ENCODE results near the gene OVCH1.

Gene OVCH1

GRCh38 chr12:29497588-29497987 is at the start of gene OVCH1:
Gene OVCH1 (minus strand): TSS chr12:29497686. CDS start chr12:29497686, 0 bp downstream.
- no peak for DNase-seq (ENCODE audit: low read depth, low spot score)

GRCh38 chr12:29547151-29547632 is 49.7 kb upstream of the OVCH1 start:
- DNase-seq (ENCODE audit: low read depth, low spot score): no peak

GRCh38 chr12:29546000-29546399 is 48.5 kb upstream of the OVCH1 start:
- no peak for DNase-seq (ENCODE audit: low read depth, low spot score)

GRCh38 chr12:29545102-29545467 is 47.6 kb upstream of the OVCH1 start:
- DNase-seq (ENCODE audit: low read depth, low spot score): no peak

- DNase-seq (ENCODE audit: low read depth, low spot score): no peak
These were observed 47.1 kb upstream of the OVCH1 start for GRCh38 chr12:29544428-29545101.

GRCh38 chr12:29543036-29543435 is 45.5 kb upstream of the OVCH1 start:
- no peak for DNase-seq (ENCODE audit: low read depth, low spot score)

GRCh38 chr12:29537298-29537697 is 39.8 kb upstream of the OVCH1 start:
- DNase-seq (ENCODE audit: low read depth, low spot score): no peak

- no peak for DNase-seq (ENCODE audit: low read depth, low spot score)
These were observed 37.4 kb upstream of the OVCH1 start for GRCh38 chr12:29534935-29535334.

GRCh38 chr12:29533815-29534489 is 36.5 kb upstream of the OVCH1 start:
- no peak for DNase-seq (ENCODE audit: low read depth, low spot score)

- DNase-seq (ENCODE audit: low read depth, low spot score): no peak
These were observed 34.0 kb upstream of the OVCH1 start for GRCh38 chr12:29531471-29531870.

- DNase-seq (ENCODE audit: low read depth, low spot score): no peak
These were observed 33.0 kb upstream of the OVCH1 start for GRCh38 chr12:29530436-29530835.

GRCh38 chr12:29528161-29528560 is 30.7 kb upstream of the OVCH1 start:
- DNase-seq (ENCODE audit: low read depth, low spot score): no peak

GRCh38 chr12:29521951-29522350 is 24.5 kb upstream of the OVCH1 start:
- no peak for DNase-seq (ENCODE audit: low read depth, low spot score)

GRCh38 chr12:29519585-29520182 is 22.2 kb upstream of the OVCH1 start:
- no peak for DNase-seq (ENCODE audit: low read depth, low spot score)

GRCh38 chr12:29518407-29518806 is 20.9 kb upstream of the OVCH1 start:
- DNase-seq (ENCODE audit: low read depth, low spot score): no peak

GRCh38 chr12:29517264-29517663 is 19.8 kb upstream of the OVCH1 start:
- no peak for DNase-seq (ENCODE audit: low read depth, low spot score)

- DNase-seq (ENCODE audit: low read depth, low spot score): no peak
These were observed 19.0 kb upstream of the OVCH1 start for GRCh38 chr12:29516431-29516875.

- DNase-seq (ENCODE audit: low read depth, low spot score): no peak
These were observed 13.2 kb upstream of the OVCH1 start for GRCh38 chr12:29510591-29511185.

GRCh38 chr12:29509503-29509902 is 12.0 kb upstream of the OVCH1 start:
- DNase-seq (ENCODE audit: low read depth, low spot score): no peak

- DNase-seq (ENCODE audit: low read depth, low spot score): no peak
These were observed 11.5 kb upstream of the OVCH1 start for GRCh38 chr12:29508949-29509348.

GRCh38 chr12:29505122-29505521 is 7.6 kb upstream of the OVCH1 start:
- peak; percentile 39 for DNase-seq (ENCODE audit: low read depth, low spot score)

- no peak for DNase-seq (ENCODE audit: low read depth, low spot score)
These were observed 5.8 kb upstream of the OVCH1 start for GRCh38 chr12:29503283-29503682.

Data from ELF-1 (cell line).